Left ventricle myocardium inferior (tissue), 1 donor: ENCODE data around the gene MSH5. TPM values are rescaled to one million over a fixed set of nuclear protein-coding genes. Genes with fewer than 3 reads are reported as not detected.

Experiments used
- DNase-seq: peaks from one replicate; pipeline ENCODE4 v3.0.0-alpha.2; 2020
- H3K27ac ChIP-seq: fragments of 200-600 bp; replicated peaks from 2 replicates; pipeline ENCODE4 v1.8.0; 2021
- H3K27me3 ChIP-seq: fragments of 200-600 bp; 2 replicates; pipeline ENCODE4 v1.8.0; 2021; ENCODE audit warnings: low read depth
- H3K36me3 ChIP-seq: fragments of 200-600 bp; 2 replicates; pipeline ENCODE4 v1.8.0; 2021
- H3K4me1 ChIP-seq: fragments of 200-600 bp; 2 replicates; pipeline ENCODE4 v1.8.0; 2021
- H3K4me3 ChIP-seq: fragments of 200-600 bp; 2 replicates; pipeline ENCODE4 v1.8.0; 2021; ENCODE audit warnings: mild to moderate bottlenecking, moderate library complexity
- H3K9me3 ChIP-seq: fragments of 200-600 bp; replicated peaks from 2 replicates; pipeline ENCODE4 v1.8.0; 2021
- CTCF ChIP-seq: fragments of 200-600 bp; IDR thresholded peaks from 2 replicates; pipeline ENCODE4 v1.8.0; 2021; ENCODE audit warnings: antibody characterized with exemption, mild to moderate bottlenecking, borderline replicate concordance
- intact Hi-C: fragments of 100-400 bp; cut with micrococcal nuclease; formaldehyde crosslinking; loops from one replicate; pipeline ENCODE4 v1.11.0; 2022
- total RNA-seq: library from RNA; stranded (reverse); fragmentation: NEBNext Ultra II Directional; extraction: Animal tissue kit (Norgen Biotek cat#: 25700); gene quantifications from one replicate; pipeline ENCODE4 v1.2.1, GENCODE V29; 2021
- donor health status: DM: no; HTN: yes; CAD: no; lungs with severe emphysema.

The MSH5 gene
- total RNA-seq, 1 donor from 2014 or later, result 1.3 TPM

GRCh38 chr6:31713991-31714684, 25.7 kb upstream of the MSH5 start:
- Histone ChIP-seq H3K4me3 (no peak overlapping the region), H3K27me3 (peaks cover 9% of the 10 kb centered on the region), H3K4me1 (no peaks in the 10 kb centered on the region), H3K36me3 (no peaks in the 10 kb centered on the region), H3K27ac (no peak overlapping the region), H3K9me3 (no peaks in the 10 kb centered on the region)
- DNase-seq, result no peak
- intact Hi-C loops, result no loop called here
- no peak for TF ChIP-seq CTCF

GRCh38 chr6:31715022-31715958, 24.5 kb upstream of the MSH5 start, which contains the start of gene LY6G6D:
LY6G6D (plus strand) TSS chr6:31715348; CDS start chr6:31715356, 8 bp downstream.
- Histone ChIP-seq H3K4me3 (no peak within 1 kb of the TSS), H3K27me3 (peaks cover 4% of the 10 kb centered on the region), H3K9me3 (no peaks in the 10 kb centered on the region), H3K27ac (no peak within 1 kb of the TSS), H3K4me1 (no peaks in the 10 kb centered on the region), H3K36me3 (no peaks in the 10 kb centered on the region)
- DNase-seq, result no peak
- intact Hi-C loops, result no loop called here
- TF ChIP-seq CTCF, result no peak

- Histone ChIP-seq H3K27me3 (no peaks in the 10 kb centered on the region), H3K4me3 (no peak overlapping the region), H3K4me1 (no peaks in the 10 kb centered on the region), H3K9me3 (no peaks in the 10 kb centered on the region), H3K36me3 (no peaks in the 10 kb centered on the region), H3K27ac (no peak overlapping the region)
- intact Hi-C loops, result no loop called here
- TF ChIP-seq CTCF, result no peak
- no peak for DNase-seq
Observed at GRCh38 chr6:31717499-31718222, 22.1 kb upstream of the MSH5 start.

- intact Hi-C loops, result no loop called here
- Histone ChIP-seq H3K27ac (no peak overlapping the region), H3K27me3 (no peaks in the 10 kb centered on the region), H3K4me3 (no peak overlapping the region), H3K4me1 (no peaks in the 10 kb centered on the region), H3K9me3 (no peaks in the 10 kb centered on the region), H3K36me3 (no peaks in the 10 kb centered on the region)
- no peak for TF ChIP-seq CTCF
- no peak for DNase-seq
Observed at GRCh38 chr6:31718265-31718664, 21.5 kb upstream of the MSH5 start.

- no peak for DNase-seq
- intact Hi-C loops, result no loop called here
- Histone ChIP-seq H3K27me3 (no peaks in the 10 kb centered on the region), H3K36me3 (no peaks in the 10 kb centered on the region), H3K4me1 (no peaks in the 10 kb centered on the region), H3K9me3 (no peaks in the 10 kb centered on the region), H3K4me3 (no peak overlapping the region), H3K27ac (no peak overlapping the region)
- no peak for TF ChIP-seq CTCF
Observed at GRCh38 chr6:31719001-31719400, 20.8 kb upstream of the MSH5 start.
